ENCODE data around the gene LACTBL1. TPM values are rescaled to one million over a fixed set of nuclear protein-coding genes. Genes with fewer than 3 reads are reported as not detected.
"Not testable (repeated sequence)": the region's sequence is repeated elsewhere in the genome, so short reads cannot be mapped to it uniquely, and the experiment has no call there.

LACTBL1 gene
- total RNA-seq, 2 experiments from 2014 or later: not detected

- H3K9me3 ChIP-seq (ENCODE audit: low read length): no peaks in the 10 kb centered on the region
- no peaks in the 10 kb centered on the region for H4K20me1 ChIP-seq (ENCODE audit: insufficient read depth, low read length)
- no peak overlapping the region for H2AFZ ChIP-seq (ENCODE audit: low read length)
- ChIA-PET POLR2A (no interaction called here), CTCF (ENCODE audit: unreplicated experiment) (no interaction called here)
- H3K79me2 ChIP-seq (ENCODE audit: insufficient read depth, low read depth, low read length): no peaks in the 10 kb centered on the region
- no peaks in the 10 kb centered on the region for H3K9me2 ChIP-seq (ENCODE audit: insufficient read depth, low read length)
- no peak for TF ChIP-seq EZH2phosphoT487 (IDR thresholded peaks at IDR 0.05; ENCODE audit: borderline replicate concordance, low read depth, low read length)
- DNase-seq (ENCODE audit: low spot score): no peak
- H3K27ac ChIP-seq (ENCODE audit: low read depth, low read length, poor library complexity, severe bottlenecking): no peak overlapping the region
- H3K36me3 ChIP-seq (ENCODE audit: insufficient read depth, low read length): no peaks in the 10 kb centered on the region
- no peaks in the 10 kb centered on the region for H3K4me1 ChIP-seq (ENCODE audit: insufficient read depth, low read length, poor library complexity, severe bottlenecking)
- no TSS peak for BruUV-seq (replicated peaks)
- no peak overlapping the region for H3K4me2 ChIP-seq (ENCODE audit: low read length)
- intact Hi-C loops (cut with micrococcal nuclease; ENCODE audit: unreplicated experiment): no loop called here
- no peak overlapping the region for H3K4me3 ChIP-seq (ENCODE audit: low read depth, low read length, poor library complexity, severe bottlenecking)
Measured at GRCh38 chr1:22983944-22984343, 11.3 kb upstream of the LACTBL1 start.

GRCh38 chr1:22980471-22980790, 7.8 kb upstream of the LACTBL1 start:
- CTCF ChIA-PET (ENCODE audit: unreplicated experiment); intact Hi-C loops (cut with micrococcal nuclease; ENCODE audit: unreplicated experiment); H3K36me3 ChIP-seq (ENCODE audit: insufficient read depth, low read length); DNase-seq (ENCODE audit: low spot score); H3K9me3 ChIP-seq (ENCODE audit: low read length); POLR2A ChIA-PET; H2AFZ ChIP-seq (ENCODE audit: low read length); H4K20me1 ChIP-seq (ENCODE audit: insufficient read depth, low read length); H3K79me2 ChIP-seq (ENCODE audit: insufficient read depth, low read depth, low read length); H3K4me2 ChIP-seq (ENCODE audit: low read length); H3K4me3 ChIP-seq (ENCODE audit: low read depth, low read length, poor library complexity, severe bottlenecking); BruUV-seq (replicated peaks); H3K27ac ChIP-seq (ENCODE audit: low read depth, low read length, poor library complexity, severe bottlenecking); H3K4me1 ChIP-seq (ENCODE audit: insufficient read depth, low read length, poor library complexity, severe bottlenecking); H3K9me2 ChIP-seq (ENCODE audit: insufficient read depth, low read length): not testable (repeated sequence)

- Histone ChIP-seq H3K4me2 (ENCODE audit: low read length) (no peak overlapping the region), H3K9me2 (ENCODE audit: insufficient read depth, low read length) (no peaks in the 10 kb centered on the region), H3K9me3 (ENCODE audit: low read length) (no peaks in the 10 kb centered on the region), H2AFZ (ENCODE audit: low read length) (no peak overlapping the region), H4K20me1 (ENCODE audit: insufficient read depth, low read length) (no peaks in the 10 kb centered on the region), H3K36me3 (ENCODE audit: insufficient read depth, low read length) (no peaks in the 10 kb centered on the region), H3K79me2 (ENCODE audit: insufficient read depth, low read depth, low read length) (no peaks in the 10 kb centered on the region), H3K4me1 (ENCODE audit: insufficient read depth, low read length, poor library complexity, severe bottlenecking) (no peaks in the 10 kb centered on the region), H3K4me3 (ENCODE audit: low read depth, low read length, poor library complexity, severe bottlenecking) (no peak overlapping the region), H3K27ac (ENCODE audit: low read depth, low read length, poor library complexity, severe bottlenecking) (no peak overlapping the region)
- POLR2A ChIA-PET: no interaction called here
- no peak for DNase-seq (ENCODE audit: low spot score)
- TF ChIP-seq EZH2phosphoT487 (IDR thresholded peaks at IDR 0.05; ENCODE audit: borderline replicate concordance, low read depth, low read length) (no peak), CTCF (conservative IDR thresholded peaks at IDR 0.05; ENCODE audit: low read length) (no peak)
- BruUV-seq (replicated peaks): no TSS peak
- CTCF ChIA-PET (ENCODE audit: unreplicated experiment): no interaction called here
- intact Hi-C loops (cut with micrococcal nuclease; ENCODE audit: unreplicated experiment): loop anchor here (5.0 kb wide), 2 partner anchors 289 to 564 kb away; no protein-coding TSS in a partner anchor
Measured at GRCh38 chr1:22978299-22978698, 5.6 kb upstream of the LACTBL1 start.
